ENCODE results near the gene TNIK.

Gene TNIK

DNA sequence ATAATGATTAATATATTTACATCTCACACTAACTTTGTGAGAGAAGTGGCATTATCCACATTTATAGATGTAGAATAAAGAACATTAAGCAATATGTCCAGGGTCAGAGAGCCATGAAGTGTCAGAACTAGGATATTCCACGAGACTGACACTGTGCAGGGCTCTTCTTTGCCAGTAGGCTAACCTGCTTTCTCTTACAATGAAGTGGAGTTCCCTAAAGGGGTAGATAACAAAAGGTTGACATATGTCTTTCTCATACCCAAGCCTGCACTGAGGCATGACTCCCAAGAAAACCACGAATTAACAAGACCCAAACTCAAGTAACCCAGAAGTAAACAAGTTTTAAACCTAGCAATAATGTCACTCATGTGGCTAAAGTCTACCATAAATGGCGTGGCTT is 242.1 kb downstream of the TNIK start:
- no peak for DNase-seq

DNA sequence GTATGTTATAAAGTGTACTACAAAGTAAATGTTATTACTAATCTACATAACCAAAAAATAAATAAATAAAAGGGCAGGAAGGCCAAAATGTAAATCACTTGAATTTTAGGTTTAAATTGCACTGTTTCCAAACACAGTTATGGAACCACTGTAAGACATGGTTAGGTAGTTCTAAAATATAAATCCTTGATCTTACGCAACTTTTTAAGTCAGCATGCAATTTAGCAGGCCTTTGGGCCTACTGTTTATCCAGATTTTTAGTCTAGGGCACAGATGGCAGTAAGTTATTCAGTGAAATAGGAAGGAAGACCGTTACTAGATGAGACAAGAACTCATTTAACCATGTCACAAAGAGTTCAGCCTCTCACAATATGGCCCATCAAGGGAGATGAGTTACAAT is 246.3 kb downstream of the TNIK start:
- DNase-seq: no peak

DNA sequence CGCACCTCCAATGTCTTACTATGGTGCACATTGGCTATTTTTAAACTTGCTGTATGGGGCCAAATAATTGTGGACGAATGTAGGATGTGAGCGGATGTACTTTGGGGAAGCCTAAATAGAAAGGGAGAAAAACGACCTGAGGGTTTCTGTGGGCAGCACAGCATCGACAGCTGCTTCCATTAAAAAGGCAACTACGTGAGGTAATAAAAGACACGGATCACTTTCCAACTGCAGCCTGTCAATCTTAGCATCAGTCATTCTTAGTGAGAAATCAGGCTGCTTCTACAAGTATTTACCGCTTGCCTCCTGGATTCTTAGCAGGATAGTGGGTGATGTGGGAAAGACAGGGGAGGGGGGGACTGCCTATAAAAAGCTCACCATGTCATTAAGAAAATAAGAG is 247.0 kb downstream of the TNIK start:
- DNase-seq: no peak

DNA sequence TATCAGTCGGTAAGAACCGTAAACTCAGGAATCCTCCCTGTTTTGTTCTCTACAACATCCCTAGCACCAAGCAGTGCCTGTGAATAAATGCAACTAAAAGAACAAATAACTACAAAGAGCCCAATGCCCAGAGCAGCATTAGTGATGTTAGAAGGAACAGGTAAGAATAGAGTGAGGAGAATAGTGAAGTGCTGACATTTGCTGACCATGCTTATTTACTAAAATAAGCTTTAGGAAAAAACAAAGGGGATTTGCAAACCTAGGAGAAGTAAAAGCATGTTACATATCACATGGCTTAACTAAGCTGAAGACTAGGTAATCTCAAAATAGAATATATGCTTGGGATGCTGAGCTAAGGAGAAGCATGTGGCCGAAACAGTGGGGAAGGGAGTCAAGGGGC is 247.6 kb downstream of the TNIK start:
- no peak for DNase-seq

DNA sequence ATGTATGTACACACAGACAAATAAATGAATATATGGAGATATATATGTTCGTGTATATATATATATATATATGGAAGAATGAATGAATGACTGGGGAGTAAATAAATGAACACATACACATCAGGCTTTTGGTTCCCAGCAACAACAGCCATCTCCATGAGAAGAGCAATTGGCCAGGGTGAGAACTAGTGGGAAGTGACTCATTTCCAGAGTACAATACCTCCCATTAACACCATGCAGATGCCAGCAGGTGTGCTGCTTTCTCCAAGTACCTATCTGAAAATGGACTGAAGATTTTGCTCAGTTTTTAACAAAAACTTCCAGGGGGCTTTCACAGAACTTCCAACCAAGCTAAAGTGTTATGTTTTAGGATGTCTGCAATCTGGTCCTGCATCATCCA is 253.9 kb downstream of the TNIK start:
- no peak for DNase-seq

DNA sequence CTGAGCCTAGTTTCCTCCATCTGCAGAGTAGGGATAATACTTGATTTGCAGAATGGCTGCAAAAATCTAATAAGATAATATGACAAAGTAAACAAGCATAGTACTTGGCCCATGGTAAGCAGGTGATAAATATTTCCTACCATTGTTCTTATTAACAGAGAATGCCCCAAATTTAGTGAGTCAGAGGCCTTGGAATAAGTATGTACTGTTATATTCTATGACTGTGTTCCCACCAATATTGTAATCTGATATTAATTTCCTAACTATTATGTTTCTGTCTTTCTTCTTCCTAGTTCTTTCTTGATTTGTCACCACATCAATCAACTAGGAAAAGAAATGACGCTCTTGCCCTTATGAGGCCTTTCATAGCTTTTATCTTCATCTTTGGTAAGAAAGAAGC is 255.3 kb downstream of the TNIK start:
- no peak for DNase-seq

DNA sequence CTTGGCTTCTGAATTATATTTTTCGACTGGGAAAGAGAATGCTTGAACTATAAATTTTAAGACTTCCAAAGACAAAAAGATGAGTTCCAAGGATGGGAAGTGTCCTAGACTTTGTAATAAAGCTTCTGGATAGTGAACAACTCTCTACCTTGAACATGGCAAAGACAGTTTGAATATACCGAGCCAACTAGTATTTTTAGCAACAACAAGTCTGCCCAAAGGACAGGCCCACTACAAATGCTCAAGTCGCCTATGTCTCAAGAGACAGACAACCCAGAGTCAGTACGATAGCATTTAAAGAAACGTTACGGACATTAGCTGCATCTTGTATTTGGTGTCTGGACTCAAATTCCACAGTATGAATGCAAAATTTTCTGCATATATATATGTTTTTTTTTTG is 258.4 kb downstream of the TNIK start:
- no peak for DNase-seq

DNA sequence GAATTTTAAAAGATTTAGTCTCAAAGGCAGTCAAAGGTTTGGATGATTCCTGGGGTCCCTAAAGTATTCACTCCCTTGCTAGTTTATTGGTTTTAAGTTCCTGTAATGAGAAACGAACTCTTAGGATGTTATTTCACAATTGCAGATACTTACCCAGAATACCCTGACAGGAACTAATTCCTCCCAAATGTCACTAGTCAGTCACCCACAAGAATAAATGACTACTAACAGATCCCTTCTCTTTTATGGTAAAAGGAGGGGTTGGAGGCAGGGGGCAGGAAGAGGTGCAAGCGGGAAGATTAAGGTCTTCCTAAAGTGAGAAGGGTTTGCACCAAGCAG is 259.5 kb downstream of the TNIK start:
- DNase-seq: no peak

DNA sequence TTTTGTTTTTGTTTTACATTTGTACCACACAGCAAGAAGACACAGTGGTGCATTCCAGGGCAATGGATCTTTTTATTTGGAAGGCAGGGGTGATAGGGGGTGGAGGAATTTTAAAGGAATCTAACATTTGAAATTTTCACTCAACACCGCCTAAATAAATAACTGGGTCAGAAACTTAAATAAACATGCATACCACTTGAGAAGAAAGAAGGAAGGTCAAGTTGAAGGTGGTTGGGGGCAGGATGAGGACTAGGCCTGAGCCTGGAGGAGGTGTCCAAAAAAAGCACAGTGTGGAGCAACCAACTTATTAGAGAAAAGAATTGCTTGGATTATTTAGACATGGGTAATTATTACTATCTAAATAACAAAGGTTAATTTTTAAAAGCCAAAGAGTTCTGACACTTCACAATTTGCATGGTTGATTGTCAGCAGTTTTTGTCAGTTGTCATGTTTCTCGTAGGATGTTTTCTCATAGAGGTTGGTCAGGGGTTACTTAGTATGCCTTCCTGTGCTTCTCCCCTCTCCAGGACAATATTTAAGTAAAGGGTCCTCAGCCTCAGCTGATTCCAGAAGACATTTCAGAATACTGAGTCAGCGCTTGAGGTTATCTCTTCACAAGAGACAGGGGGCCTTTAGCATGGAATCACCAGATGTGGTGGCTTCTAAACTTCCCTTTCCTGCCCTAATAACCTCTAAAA is 260.0 kb downstream of the TNIK start:
- DNase-seq: no peak

DNA sequence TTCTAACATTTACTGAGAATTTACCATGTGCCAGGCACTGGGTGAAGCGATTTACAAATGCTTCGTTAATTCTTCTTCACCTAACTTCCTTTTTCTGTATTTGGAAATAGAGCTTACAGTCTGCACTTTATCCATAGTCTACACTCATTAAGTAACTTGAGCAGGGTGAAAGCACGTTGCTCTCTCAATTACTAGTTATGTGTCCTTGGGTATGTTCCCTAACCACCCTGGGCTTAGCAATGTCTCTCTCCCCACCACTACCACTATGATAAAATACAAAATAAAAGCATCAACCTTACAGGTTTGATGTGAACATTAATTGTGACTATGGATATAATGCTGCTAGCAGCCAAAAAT is 260.8 kb downstream of the TNIK start:
- DNase-seq: no peak

DNA sequence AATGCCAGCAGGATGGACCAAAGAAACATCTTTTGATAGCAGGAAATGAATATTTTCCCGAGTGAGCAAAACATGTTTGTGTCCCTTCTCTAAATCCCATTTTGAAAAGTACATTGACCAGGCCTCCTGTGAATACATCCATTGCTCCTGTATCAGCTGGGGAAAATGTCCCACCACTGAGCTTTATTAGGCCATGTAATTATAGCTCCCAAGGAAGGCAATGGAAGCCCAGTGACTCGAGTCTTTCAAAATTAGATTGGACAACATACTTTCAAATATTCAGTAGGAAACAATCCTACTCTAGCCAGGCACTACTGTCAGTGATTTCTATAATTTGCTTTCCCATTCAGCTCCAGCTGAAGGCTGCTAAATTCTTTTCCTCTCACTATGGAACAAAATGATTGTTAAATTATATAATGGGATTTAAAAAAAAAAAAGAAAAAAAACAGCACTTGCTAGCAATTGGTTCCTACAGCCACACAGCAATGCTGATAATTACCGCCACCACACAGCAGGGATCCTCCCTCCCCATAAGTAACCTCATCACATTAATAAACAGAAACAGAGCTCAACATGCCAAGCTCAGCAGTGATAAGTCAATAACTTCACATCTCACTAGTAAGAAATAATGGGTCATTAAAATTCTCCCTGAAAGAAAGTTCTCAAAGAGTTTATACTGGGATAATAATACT is 261.3 kb downstream of the TNIK start:
- no peak for DNase-seq

DNA sequence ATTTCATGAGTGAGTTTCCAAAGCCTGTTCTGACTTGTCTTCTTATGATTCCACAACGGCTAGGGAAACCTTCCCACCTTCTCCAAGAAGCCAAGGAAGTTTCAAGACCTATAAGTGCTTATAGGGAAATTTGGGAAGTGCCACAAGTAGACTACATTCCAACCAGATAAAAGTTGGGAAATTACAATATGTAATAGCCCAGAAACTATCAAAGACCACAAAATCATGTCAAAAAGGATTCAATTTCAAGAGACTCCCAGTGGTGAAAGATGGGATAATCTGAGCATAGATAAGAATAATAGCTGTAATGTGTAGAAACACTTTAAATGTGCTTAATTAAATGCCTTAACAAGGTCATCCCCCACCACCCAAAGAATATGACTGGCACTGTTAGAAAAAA is 264.5 kb downstream of the TNIK start:
- no peak for DNase-seq

DNA sequence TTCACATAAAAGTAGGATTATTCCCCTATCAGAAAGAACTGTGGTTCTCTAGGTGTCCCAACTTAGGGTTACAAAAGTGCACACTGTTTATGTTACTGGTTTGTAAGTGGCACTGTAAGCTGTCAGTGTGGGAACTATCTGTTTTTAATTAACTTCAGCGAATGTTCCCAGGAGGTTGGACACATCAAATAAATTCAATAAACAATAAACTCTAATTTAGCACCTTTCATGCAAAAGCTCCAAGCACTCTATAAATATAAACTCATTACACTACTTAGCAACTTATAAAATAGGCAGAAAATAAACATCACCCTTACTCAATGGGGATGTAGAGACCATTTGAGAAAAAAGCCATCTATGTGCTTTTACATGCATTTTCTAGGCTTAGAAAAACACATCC is 265.2 kb downstream of the TNIK start:
- DNase-seq: no peak

DNA sequence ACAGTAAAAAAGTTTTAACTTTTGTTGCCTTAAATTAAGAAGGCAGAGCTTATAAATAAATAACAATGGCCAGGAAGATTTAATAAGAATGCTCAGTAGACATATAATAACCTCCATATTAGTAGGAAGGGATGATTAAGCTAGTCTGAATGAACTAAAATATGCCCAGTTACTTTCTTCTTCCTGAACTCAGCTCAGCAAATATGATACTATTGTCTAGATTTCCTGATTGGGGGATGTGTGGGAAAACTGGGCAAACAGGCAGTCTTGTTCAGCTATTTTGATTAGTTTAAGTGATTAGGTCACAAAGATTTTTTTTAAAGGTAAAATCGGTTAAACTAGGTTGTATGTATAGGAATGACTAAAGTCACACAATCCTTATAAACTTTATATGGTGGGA is 266.5 kb downstream of the TNIK start:
- no peak for DNase-seq

DNA sequence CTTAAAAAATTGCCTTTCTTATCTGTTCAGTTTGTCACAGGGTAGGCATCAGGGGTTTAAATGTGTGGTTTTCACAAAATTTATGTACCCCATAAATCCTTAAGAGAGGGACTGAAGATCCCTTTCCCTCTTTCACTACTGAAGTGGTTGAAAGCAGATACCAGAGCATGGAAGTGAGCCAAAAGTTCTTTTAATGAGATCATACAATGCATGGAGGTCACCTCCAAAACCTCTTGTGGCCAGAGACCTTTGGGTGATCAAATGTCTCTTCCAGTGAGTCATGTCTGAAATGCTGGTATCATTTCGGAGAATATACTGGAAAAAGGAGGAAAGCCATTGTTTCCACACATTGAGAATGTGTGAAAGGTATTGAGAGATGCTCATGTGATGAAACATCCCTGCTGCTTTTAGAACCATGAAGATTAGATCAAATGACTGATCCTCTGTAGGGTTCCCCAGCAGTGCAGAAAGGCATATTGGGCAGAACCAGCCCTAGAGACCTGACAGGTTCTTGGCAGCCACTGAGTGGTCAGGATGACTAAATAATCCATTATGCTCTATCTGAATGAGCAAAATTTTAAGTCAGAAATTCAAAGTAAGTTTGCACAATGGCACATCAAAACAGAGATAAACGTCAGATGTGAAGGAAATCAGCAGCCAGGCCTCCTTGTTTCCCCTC is 267.9 kb downstream of the TNIK start:
- DNase-seq: no peak

DNA sequence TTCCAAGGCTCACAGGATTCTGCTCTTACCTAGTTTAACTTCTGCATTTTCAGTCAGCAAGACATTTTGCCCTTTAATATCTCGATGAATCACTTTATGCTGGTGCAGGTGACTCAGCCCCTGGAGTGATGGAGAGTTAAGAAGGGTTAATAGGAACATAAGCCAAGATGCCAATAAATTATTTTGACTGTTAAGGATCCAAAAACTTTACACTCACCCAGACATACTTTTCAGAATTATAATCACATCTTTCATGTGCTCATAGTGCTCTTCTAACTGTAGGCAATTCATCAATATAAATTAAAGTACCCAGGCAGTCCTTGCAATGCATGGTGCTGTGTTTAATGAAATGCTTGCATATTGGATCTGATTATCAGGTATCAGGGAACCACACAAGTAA is 269.5 kb downstream of the TNIK start:
- DNase-seq: no peak

DNA sequence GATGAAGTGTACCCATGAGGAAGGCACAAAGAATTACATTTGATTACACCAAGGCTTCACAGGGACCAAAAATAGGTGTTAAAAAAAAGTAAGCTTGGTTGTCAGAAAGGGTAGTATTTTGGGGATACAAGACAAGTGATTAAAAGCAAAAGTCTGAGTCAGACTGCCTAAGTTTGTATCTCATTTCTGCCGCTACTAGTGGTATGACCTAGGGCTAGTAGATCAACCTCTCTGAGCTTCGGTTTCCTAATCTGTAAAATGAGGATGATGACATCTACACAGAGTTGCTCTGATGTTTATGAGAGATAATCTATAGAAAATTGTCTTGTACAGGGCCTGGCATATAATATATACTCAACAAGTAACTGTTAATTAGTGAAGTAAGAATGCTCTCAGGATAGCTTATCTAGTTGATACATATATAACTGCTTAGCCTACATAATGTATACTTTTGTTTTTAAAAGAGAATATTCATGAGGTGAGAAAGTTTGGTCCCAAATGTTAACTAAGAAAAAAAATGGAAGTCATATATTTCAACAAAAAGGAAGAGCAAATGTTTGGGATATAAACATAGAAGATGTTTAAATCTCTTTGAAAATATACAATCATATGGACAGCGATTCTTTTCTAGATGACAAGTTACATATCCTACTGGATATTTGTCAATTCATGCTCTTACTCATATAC is 270.7 kb downstream of the TNIK start:
- DNase-seq: no peak

DNA sequence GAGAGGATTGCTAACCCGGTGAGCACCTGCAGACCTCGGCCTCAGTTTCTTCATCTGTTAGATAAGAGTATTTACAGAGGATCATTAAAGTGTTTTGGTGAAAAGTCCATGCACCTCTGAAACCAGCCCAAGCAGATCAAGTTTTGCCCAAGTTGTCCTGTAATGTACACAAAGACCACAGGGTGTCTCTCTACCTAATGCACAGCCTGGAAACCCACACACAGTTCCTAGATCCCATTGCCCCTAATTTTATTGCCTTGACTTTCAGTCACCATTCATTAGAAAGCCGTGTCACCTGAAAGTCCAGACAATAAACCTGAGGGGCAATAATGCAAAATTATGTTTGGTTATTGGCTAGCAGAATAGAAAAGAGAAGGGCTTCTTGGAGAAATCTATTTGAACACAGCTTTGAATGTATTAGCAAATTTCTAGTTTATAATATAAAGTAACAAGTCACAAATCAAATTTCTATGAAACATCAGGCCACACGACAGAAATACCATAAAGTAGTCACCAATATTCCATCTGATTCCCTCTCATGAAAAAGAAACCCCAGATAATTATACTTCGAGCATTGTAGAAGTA is 272.4 kb downstream of the TNIK start:
- DNase-seq: peak; percentile 28

DNA sequence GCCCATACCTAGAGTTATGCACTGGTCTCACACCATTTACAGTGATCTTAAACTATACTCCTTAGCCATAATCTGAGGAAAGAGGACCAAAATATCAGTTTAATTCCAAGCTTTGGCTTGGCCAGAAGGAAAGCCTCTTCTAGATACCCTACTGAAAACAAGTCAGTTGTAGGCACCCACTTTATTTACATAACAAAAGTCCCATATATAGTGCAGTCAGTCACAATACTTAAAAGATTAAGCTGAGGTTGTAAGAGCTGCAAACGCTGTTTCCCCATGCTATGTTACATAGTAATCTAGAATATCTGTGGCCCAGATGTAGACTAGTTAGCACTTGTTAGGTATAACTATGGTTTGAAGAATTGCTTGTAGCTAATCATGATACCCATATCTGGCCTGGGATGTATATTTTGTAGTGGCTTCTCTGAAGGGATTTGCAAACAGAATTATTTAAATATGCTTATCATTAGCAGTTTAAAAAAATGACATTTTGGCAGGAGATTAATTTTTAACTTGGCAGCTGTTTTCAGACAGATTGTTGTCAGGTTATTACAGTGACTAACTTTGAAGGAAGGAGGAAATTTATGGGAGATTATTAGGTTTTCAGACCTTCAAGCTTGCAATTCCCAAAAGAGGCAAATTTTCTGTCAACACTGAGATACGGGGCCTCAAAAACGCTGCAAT is 273.2 kb downstream of the TNIK start:
- no peak for DNase-seq

DNA sequence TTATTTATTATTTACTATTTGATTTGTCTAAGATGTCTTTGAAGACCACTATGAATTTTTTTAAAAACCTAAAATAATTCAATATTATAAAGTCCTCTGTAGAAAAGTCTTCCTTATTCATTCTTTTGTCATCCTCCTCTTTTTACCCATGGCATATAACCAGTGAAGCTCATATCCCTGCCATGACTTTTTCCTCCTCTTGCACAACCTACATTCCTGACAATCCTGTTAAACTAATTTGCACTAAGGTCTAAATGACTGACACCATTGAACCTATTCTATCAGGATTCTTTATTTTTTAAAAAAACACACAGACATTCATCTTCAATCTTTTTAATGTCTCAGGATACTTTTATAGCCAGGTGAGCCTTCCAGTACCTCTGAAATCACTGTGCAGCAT is 273.8 kb downstream of the TNIK start:
- no peak for DNase-seq

DNA sequence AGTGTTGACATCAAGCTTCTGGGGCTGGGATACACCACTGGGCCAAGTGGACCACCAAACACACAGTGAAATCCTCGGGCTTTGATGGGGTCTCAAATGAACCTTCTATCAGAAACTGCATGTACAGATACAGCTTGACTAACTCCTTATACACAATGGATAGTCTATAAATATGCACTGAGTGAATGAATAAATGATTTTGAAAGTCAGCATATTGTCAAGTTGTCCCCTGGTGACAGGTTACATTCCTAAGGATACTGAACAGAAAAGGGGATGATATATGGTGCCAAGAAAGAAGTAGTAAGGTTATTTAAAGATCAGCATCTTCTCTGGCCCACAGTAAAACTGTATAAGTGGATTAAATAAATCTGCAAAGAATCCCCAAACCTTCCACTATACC is 274.2 kb downstream of the TNIK start:
- DNase-seq: no peak

DNA sequence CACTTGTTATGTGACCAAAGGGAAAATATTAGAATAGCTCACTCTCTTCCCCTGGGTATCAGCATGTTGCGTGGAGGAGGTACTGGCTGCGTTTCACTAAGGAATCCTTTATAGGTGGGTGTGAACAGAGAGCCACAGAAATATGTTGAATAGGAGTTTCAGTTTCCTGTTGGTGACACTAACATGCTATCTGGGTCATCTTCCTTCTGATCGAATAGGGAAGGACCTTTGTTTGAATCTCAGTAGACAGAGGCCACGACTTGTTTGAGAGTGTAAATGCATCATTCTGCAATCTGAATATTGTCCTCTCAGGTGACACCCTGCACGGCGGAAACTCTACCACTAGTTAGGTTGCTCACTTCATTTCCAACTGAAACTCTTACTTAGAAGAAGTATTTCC is 275.8 kb downstream of the TNIK start:
- DNase-seq: no peak

DNA sequence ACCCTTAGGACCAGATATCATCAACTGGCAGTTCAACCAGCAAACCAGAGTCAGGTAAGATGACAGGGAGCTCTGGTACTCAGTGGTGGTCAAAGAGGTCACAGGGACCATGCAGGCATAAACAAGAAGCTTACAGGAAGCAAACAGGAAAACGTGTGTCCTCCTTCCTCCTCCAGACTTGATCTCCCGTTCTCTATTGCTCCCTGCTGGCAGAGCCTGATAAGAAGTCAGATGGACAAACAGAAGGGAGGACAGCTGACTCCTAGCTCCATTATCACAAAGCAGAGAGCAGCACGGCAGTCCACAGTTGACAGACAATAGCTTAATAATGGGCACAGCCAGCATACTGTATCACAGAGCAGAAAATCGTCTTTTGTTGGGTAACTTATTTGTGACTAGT is 277.2 kb downstream of the TNIK start:
- DNase-seq: no peak
